GM19328 (cell line): ENCODE results near the gene ALDH1L2.

Experiments used
- ATAC-seq: cut with Tn5 transposase; IDR thresholded peaks from one replicate; pipeline ENCODE4 v1.9.1; 2021; ENCODE audit warnings: mild to moderate bottlenecking, moderate library complexity; ENCODE audit not compliant: unreplicated experiment

ALDH1L2 gene

DNA sequence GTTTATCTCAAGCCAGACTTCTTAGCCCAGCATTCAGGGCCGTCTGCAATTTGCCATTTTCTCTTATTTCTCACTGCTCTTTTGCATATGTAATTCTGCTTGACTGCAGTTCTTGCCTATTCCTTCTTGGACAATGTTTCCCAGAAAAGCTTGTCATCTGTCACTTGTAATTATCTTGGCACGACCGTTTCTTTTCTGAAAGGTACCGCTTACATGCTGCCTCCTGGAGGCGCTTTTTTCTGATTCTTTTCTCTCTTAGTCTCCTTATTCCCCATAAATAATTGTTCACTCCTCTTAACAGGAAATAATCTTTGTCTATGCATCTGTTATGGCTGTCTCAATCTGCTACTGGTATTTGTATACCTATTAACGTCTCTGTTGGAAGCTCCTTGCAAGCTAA, 1.2 kb upstream of the ALDH1L2 start:
- no peak for ATAC-seq

DNA sequence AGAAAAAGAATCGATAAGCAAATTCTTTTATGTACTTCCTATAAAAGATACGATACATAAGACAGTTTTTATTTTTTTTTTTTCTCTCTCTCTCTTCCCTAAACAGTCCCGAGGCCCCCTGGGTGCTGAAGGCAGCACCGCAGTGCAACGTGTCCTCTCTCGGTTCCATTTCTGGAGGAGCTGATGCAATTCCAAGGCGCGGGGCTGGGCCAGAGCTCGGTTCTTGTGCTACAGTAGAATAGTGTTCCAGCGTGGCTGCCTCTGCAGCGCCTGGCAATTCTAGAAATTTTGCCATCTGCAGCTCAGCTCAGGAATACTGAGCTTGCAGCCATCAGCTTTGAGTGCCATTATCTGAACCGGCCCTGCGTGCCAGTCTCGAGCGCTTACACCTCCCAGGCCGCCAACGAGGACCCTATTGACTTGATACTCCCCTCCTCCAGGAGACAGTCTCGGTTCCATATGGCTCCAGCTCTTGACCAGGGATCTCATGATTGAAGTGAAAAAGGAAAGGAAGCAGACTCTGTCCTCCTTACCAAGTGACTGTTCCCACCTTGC, 630 bp downstream of the ALDH1L2 start:
- no peak for ATAC-seq

DNA sequence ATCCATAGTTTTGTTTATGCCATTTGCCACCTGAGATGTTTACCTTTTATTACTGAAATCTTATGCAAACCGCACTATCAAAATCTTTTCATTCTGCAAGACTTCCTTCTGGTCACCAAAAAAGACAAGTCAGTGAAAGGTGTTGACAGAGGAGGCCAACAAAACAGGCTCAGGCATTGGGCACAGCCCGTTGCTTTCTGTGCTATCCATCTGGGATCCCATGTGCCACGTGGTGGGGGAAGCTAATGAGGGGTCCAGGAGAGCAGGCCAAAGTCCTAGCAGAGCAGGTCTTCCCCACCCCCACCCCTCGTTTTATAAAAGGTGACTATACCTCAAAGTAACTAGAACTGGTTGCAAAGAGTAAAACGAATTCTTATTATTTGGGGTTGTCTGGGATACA, 1.2 kb downstream of the ALDH1L2 start:
- ATAC-seq: no peak

DNA sequence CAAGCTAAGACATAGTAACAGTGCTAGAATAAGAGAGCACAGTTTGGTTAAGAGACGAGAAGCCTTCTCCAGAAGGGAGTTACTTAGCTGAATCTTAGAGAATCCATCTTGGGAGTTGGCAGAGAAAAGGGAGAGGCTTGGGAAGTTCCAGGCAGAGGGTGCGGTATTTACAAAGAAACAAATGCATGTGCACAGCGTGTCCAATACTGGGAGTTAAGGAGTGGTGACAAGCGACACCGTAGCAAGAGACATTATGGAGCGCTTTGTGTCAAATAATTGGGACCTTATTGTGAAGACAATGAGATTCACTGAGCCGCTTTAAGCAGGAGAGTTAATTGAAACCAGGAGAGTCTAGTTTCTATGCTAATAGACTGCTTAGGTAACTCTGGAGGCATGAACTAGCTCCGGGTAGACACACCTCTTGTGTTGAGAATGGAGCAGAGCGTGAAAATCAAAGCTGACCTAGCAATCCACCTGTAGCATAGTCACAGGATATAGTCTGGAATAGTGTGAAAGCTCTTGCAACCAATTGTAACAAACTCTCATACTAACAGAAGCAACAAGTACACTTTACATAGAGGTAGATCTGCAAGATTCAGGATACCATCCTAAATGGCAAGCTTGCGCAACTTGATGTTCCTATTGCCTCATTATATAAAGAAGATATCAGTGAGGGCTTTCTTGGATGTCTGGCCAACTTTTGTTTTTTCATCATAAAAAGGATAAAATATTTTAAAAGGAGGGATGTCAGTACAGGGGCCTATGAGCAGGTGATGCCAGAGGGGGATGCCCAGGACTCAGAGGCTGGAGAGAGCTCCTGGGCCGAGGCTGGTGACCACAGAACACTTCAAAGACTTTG, 5.3 kb downstream of the ALDH1L2 start:
- no peak for ATAC-seq

DNA sequence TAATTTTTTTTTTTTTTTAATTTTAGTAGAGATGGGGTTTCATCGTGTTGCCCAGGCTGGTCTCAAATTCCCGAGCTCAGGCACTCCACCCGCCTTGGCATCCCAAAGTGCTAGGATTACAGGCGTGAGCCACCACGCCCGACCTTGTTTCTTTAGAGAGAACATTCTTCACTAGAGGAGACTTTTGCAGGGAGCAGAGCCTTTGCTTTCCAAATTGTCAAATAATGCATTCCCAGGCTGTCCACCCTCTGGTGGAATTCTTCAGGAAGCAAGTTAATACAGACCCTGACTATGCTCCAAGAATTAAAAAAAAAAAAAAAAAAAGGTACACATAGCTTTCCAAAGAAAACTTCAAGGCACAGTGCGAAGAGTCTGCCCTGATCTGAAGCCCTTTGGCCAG, 6.8 kb downstream of the ALDH1L2 start:
- ATAC-seq: no peak

DNA sequence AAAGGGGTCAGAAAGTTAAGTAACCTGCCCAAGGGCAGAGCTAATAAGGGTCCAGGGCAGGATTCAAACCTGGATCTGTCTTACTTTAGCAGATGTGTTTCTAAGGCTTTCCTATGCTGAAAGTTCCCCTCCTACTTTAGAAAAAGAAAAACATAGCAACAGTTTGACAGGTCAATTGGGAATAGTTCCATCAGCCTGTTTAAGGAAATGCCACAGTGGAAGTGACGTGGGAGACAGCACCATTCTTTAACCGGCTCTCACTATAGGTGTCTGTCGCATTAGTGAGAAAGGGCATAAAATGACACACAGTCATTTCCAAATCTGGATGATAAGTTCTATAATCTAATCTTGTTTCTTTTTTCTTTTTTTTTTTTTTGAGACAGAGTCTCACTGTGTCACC, 7.3 kb downstream of the ALDH1L2 start:
- ATAC-seq: no peak

DNA sequence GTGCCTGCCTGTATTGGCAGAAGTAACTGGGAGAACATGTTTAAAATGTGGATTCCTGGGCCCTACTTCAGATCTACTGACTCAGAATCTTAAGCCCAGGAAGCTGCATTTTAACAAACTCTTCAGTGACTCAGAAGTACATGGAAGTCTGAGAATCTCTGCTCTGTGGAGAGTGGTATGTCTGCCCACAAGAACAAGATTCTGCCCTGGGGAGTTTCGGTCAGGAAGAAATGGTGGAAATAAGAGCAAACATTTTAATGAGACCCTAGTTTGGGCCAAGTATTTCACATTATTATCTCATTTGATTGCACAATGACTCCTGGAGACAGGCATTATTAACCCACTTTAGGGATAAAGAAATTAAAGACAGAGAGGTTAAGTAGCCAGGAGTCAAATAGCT, 8.2 kb downstream of the ALDH1L2 start:
- ATAC-seq: no peak

DNA sequence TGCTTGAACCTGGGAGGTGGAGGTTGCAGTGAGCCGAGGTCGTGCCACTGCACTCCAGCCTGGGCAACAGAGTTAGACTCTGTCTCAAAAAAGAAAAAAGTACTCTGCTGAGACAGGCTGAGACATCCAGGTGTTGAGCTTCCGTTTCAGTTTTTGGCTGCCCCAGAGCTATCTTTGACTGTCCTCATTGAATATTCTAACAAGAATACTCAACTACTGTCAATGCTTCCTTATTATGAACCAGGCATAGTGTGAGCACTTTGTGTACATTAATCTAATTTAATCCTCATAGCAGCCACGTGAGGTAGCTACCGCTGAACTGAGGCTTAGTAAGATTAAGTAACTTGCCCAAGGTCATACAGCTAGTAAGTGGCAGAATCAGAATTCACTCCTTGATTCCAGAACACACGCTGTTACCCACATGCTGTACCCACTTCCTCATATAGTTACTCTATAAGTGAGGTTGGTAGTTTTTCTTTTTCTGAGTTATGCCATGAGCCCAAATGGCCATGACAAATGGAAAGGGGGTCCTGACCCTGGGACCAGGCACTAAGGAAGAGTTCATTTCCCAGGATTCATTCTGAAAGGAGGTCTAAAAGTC, 11.3 kb downstream of the ALDH1L2 start:
- ATAC-seq: no peak

DNA sequence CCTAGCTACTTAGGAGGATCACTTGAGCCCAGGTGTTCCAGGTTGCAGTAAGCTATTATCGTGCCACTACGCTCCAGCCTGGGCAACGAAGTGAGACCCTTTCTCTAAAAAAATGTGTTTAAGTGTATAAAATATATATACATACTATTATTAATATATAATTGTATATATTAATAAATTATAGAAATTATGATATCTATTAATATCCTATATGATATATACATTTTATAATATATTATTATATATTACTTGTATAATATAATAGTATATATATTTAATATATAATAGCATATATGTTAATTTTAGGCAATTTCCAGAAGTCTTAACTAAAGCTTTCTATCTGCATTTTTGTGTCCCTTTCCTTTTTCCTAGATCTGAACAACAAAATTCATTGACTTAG, 12.3 kb downstream of the ALDH1L2 start:
- ATAC-seq: no peak

DNA sequence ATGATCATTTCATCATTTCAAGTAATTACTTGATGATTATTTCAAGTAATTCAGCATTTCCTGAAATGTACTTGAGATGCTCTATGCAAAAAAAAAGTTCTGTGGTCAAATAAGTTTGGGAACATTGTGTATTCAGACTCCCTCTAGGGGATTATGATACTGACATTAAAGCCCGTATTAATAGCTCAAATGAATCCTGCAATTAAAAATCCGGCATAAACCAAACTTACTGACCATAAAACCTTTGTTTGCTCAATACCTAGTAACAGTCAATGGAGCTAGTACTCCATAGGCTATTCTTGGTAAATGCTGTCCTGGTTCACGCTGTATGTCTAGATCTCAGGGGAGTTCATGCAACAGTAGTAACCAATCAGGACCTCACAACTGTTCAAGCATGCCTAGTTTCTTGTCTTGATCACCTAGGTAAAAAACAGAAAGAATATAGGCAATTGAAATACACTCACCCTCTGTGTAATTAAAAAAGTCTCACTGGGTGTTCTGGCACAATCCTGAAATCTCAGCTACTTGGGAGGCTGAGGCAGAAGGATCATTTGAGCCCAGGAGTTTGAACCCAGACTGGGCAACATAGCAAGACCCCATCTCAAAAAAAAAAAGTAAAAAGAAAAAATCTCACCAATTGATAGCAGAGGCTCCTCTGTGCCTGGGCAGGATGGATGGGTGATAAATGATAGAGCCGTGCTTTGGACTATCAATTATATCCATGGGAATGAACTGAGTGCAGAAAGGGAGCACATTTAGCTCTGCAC, 14.1 kb downstream of the ALDH1L2 start:
- no peak for ATAC-seq

DNA sequence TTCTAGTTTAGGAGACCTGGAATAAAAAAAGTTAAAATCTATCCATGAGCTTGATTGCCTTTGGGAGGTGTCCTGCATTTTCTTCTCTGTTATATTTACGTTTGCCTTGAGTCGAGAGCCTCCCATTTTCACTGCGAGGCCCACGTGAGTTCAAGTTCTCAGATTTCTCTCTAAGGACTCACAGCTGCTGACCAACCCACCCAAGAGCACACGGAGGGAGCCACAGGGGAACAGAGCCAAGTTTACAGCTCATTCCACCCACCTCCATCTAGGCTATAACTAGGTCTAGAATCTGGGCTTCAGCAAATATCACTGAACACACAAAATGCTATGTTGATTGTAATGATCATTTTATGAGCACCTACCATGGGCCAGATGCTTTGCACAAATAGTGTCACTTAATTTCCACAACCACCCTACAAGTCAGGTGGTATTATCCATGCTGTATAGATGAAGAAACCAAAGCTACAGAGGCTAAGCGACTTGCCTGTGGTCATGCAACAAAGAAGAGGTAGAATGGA, 16.7 kb downstream of the ALDH1L2 start:
- ATAC-seq: no peak

DNA sequence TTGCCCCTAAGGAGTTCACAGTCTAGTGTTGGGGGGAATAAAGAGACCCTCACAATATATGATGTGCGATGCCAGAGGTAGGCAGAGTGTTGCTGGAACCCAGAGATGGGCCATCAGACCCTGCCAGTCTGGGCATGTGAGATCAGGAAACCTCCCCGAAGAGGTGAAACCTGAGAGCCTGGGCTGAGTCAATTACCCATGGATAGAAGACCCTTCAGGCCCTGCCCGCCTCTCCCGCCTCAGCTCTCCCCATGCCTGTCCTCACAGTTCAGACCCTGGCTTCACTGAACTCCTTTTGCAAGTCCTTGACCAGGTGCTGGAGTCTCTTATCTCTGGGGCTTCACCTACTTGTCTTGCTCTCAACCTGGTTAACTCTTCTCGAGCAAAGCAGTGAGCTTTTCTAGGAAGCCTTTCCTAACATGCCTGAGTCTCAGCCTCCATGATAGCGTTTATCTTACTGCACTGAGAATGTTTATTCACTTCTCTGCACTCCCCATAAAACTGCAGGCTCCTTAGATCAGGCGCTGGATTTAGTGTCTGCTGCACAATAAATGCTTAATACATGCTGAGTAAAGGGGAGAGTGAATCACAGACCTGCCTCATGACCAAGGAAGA, 19.6 kb downstream of the ALDH1L2 start:
- ATAC-seq: no peak

DNA sequence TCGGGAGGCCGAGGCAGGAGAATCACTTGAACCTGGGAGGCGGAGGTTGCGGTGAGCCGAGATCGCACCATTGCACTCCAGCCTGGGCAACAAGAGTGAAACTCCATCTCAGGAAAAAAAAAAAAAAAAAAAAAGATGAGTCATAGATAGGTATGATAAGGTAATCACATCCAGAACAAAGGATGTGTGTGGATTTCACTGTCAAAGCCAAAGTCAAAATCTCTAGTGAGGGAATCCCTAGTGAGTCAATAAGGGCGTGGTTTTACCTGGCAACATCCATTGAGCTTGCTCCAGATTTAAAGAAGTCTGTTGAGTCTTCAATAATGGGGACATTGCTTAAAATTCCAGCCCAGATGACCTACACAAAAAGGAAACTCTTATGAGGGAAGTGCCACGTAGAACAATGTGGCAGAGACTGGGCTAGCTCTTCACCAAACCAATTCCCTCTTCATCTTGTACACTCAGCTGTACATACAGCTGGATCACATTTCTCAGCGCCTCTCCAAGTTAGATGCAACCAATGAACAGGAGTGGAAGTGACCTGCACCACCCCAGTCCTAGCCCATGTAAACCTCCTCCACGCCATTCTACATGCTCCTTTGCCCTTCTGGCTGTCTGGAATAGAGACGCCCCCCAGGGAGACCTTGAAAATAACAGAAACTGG, 23.4 kb downstream of the ALDH1L2 start:
- no peak for ATAC-seq

DNA sequence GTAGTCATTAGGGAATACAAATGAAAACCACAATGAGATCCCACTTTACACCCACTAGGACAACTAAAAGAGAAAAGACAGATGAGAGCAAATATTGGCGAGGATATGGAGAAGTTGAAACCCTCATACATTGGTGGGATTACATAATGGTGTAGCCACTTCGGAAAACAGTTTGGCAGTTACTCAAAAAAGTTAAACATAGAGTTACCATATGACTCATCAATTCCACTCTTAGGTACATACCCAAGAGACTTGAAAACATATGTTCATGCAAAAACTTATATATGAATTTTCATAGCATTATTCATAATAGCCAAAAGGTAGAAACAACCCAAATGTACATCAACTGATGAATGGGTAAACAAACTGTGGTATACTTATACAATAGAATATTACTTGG, 27.1 kb downstream of the ALDH1L2 start:
- ATAC-seq: no peak

DNA sequence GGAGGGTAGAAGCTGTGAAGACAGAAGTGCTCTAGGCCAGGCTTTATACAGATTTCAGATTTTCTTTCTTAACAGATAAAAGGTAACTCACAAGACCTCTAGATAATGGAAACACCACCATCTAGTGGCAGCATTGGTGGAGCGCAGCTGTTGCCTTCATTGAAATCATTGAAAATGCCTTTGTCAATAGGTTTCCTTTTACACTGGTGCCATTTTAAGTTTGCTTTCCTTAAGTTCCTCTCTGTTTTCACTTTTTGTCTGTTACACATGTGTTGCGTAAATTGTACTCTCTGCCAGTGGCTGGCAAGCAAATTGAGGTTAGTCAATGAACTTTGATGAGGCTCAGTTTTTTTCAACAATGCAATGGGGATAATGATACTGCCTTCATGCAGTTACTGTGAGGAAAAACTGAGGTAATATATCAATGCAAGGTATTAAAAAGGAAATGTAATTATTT, 31.1 kb downstream of the ALDH1L2 start:
- no peak for ATAC-seq

DNA sequence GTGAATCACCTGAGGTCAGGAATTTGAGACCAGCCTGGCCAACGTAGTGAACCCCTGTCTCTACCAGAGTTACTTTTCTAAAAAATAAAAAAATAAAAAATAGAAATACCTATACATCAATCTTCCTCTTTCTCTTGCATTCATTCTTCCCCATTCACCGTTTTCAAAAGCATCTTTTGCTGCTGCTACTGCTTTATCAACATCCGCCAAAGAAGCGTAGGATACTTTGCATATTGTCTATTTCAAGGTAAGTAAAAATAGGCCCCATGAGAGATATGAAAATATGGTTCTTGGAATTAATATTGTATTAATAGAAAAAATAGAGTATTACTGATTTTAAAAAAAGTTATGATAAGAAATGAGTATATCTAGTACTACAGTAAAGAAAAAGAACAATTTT, 32.3 kb downstream of the ALDH1L2 start:
- ATAC-seq: no peak

DNA sequence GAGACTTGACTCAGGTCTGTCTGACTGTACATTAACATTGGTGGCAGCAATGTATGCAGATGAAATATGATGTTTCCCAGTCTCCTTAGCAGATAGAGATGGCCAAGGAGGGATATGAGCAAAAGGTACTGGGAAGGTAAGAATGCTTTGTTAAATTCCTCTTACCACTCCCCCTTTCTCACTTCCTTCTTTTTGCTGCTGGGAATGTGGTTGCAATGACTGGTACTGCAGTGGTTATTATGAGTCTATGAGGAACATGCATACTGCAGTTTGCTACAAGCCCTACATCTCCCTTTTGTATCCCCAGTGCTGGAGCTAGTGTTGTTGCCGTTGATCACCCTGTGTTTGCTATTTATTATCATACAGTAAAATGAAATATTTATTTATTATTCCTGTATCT, 35.9 kb downstream of the ALDH1L2 start:
- ATAC-seq: no peak

DNA sequence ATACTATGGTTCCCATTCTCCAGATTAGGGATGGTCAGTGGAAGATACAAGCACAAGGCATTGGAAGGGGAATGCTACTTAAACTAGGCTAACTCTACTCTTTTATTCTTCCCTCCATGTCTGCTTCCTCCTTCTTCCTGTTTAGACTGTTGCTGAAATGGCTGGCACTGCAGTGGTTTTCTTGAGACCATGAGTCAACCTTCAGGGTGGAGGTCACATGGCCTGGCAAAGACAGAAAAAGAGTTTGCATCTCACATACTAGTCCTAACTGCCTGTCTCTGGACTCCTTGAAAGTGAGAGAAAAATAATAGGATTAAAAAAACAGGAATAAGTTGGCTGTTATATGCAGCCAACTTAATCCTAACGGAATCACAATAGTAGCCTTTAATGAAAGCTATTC, 37.0 kb downstream of the ALDH1L2 start:
- no peak for ATAC-seq

DNA sequence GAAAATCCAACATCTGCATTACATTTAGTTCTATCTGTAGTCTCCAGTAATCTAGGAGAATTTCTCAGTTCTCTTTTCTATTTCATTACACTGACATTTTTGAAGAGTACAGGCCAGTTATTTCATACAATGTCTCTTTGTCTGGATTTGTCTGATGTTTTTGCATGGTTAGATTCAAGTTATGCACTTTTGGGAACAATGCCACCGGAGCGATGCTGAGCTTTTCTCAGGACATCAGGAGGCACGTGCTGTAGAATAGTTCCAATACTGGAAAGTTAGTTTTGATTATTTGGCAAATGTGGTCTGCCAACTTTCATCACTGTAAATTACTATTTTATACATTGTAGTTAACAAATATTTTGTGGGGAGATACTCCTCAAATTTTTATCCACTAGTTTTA, 43.1 kb downstream of the ALDH1L2 start:
- no peak for ATAC-seq

DNA sequence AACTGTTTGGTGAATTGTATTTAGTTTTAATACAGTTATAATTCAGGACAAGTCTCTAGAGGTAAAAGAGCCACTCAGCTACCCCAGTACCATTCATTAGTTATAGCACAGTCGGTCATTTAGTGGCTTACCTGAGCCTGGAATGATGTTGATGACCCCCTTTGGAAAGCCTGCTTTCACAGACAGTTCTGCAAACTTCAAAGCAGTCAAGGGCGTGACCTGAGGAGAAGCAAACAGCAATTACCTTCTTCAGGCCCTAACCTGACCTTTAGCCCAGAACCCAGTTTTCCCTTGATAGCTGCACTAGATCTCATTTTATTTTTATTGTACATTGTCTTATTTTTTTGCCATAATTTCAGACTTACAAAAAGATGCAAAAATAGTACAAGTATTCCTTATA, 43.8 kb downstream of the ALDH1L2 start:
- ATAC-seq: no peak
